Fibroblast of the aortic adventitia (primary cell): ENCODE measurements around the gene CTNNA2. TPM values are rescaled to one million over a fixed set of nuclear protein-coding genes. Genes with fewer than 3 reads are reported as not detected.
A peak's percentile ranks its signal among the peaks of the same experiment; 100 is the strongest.

Experiments used
- DNase-seq: peaks from one replicate; pipeline ENCODE4 v3.0.0-alpha.2; 2010; ENCODE audit warnings: low read depth
- H3K4me3 ChIP-seq: 2 replicates; pipeline ENCODE4 v1.5.1; 2011; ENCODE audit warnings: low read depth, mild to moderate bottlenecking, control low read depth, low read length, moderate library complexity
- CTCF ChIP-seq: IDR thresholded peaks from 2 replicates; pipeline ENCODE4 v1.5.1; 2011; ENCODE audit warnings: mild to moderate bottlenecking, low read length, control low read depth, inconsistent platforms; ENCODE audit not compliant: insufficient read depth
- total RNA-seq: library from RNA; depleted of rRNA; stranded (reverse); fragments of >200 nt; gene quantifications from 2 replicates; pipeline ENCODE4 v1.2.3, GENCODE V29; 2012; ENCODE audit warnings: low replicate concordance

The CTNNA2 gene
- total RNA-seq, 1 donor, result 0.36 TPM

- DNase-seq, result peak; percentile 1
- peak; percentile 27 for TF ChIP-seq CTCF
Measured at GRCh38 chr2:79860228-79861058, 347.6 kb downstream of the CTNNA2 start.

GRCh38 chr2:79861059-79861374 lies 348.2 kb downstream of the CTNNA2 start:
- H3K4me3 ChIP-seq, result no peak overlapping the region
- DNase-seq, result no peak
- TF ChIP-seq CTCF, result no peak

More at GRCh38 chr2:79860228-79861058, 347.6 kb downstream of the CTNNA2 start:
- no peak overlapping the region for H3K4me3 ChIP-seq

GRCh38 chr2:79862756-79863155 lies 349.9 kb downstream of the CTNNA2 start:
- no peak for DNase-seq
- no peak overlapping the region for H3K4me3 ChIP-seq
- TF ChIP-seq CTCF, result no peak

- H3K4me3 ChIP-seq, result no peak overlapping the region
- no peak for TF ChIP-seq CTCF
- DNase-seq, result no peak
Measured at GRCh38 chr2:79872656-79873055, 359.8 kb downstream of the CTNNA2 start.

- no peak for DNase-seq
- no peak overlapping the region for H3K4me3 ChIP-seq
- TF ChIP-seq CTCF, result no peak
Measured at GRCh38 chr2:79874015-79874414, 361.2 kb downstream of the CTNNA2 start.

GRCh38 chr2:79876430-79876829 lies 363.6 kb downstream of the CTNNA2 start:
- no peak overlapping the region for H3K4me3 ChIP-seq
- no peak for TF ChIP-seq CTCF
- DNase-seq, result no peak

GRCh38 chr2:79882548-79882947 lies 369.7 kb downstream of the CTNNA2 start:
- H3K4me3 ChIP-seq, result no peak overlapping the region
- DNase-seq, result no peak
- no peak for TF ChIP-seq CTCF
